Endothelial cell of umbilical vein (primary cell): ENCODE data around the gene NKX6-2. TPM values are rescaled to one million over a fixed set of nuclear protein-coding genes. Genes with fewer than 3 reads are reported as not detected.

ENCODE experiments used
- BruUV-seq: library from RNA; stranded (reverse); fragments of 400-500 nt; replicated peaks from 2 replicates; lab custom pipeline; 2021; lab: Mats Ljungman, UMichigan
- CTCF ChIA-PET: fragments of 300-600, 350-600 bp; sonication (Branson Sonifier 250); formaldehyde crosslinking; loops from one replicate; lab custom pipeline; 2021; ENCODE audit warnings: antibody characterized with exemption, inconsistent platforms; lab: Charles Lee
- POLR2A ChIA-PET: fragments of 300-600, 350-600 bp; sonication (Branson Sonifier 250); formaldehyde crosslinking; loops from one replicate; lab custom pipeline; 2021; ENCODE audit warnings: antibody characterized with exemption, inconsistent platforms; lab: Charles Lee
- DNase-seq: peaks from one replicate; pipeline ENCODE4 v3.0.0-alpha.2; 2011; ENCODE audit warnings: low read depth, low spot score
- FAIRE-seq: peaks from 2 replicates; lab custom pipeline; 2011; peaks lifted over from hg19 to GRCh38; lab: Jason Lieb, UNC
- H2AFZ ChIP-seq: 2 replicates; pipeline ENCODE4 v1.6.0; 2012; ENCODE audit warnings: low read depth, low read length, control low read depth, inconsistent platforms
- H3K27ac ChIP-seq: 2 replicates; pipeline ENCODE4 v1.5.1; 2011; ENCODE audit warnings: low read depth, mild to moderate bottlenecking, control low read depth, low read length, moderate library complexity; ENCODE audit not compliant: insufficient read depth
- H3K27me3 ChIP-seq, 2 experiments: 2 replicates each; pipeline versions ENCODE4 v1.6.0 to v1.6.1; 2011; ENCODE audit warnings: low read length in 2 of 2, mixed read lengths in 1 of 2; ENCODE audit not compliant: control insufficient read depth in 2 of 2, insufficient read depth in 2 of 2
- H3K36me3 ChIP-seq, 2 experiments: 2 replicates in 1 of 2; 3 replicates in 1 of 2; pipeline ENCODE4 v1.5.1; 2011; ENCODE audit warnings: low read length in 2 of 2, mild to moderate bottlenecking in 1 of 2, moderate library complexity in 1 of 2; ENCODE audit not compliant: control insufficient read depth in 2 of 2, insufficient read depth in 2 of 2; ENCODE audit errors: extremely low read depth in 1 of 2
- H3K4me1 ChIP-seq: 3 replicates; pipeline ENCODE4 v1.5.1; 2011; ENCODE audit warnings: mild to moderate bottlenecking, low read length; ENCODE audit not compliant: control insufficient read depth, insufficient read depth; ENCODE audit errors: extremely low read depth
- H3K4me2 ChIP-seq: 2 replicates; pipeline ENCODE4 v1.6.1; 2011; ENCODE audit warnings: low read length, control low read depth, mixed read lengths; ENCODE audit not compliant: insufficient read depth
- H3K4me3 ChIP-seq, 3 experiments: fragments of 200-600 bp in 1 of 3; sonication (generic), shearing (Covaris generic) in 1 of 3; replicated peaks in 1 of 3; 2 replicates each; pipeline ENCODE4 v1.5.1; 2011 to 2016; ENCODE audit warnings: control low read depth in 3 of 3, low read length in 3 of 3, mild to moderate bottlenecking in 2 of 3, inconsistent platforms in 1 of 3, low read depth in 1 of 3, moderate library complexity in 1 of 3; ENCODE audit not compliant: insufficient read depth in 1 of 3
- H3K79me2 ChIP-seq: 2 replicates; pipeline ENCODE4 v1.6.0; 2012; ENCODE audit warnings: low read length, inconsistent platforms; ENCODE audit not compliant: control insufficient read depth, insufficient read depth
- H3K9ac ChIP-seq: replicated peaks from 2 replicates; pipeline ENCODE3; 2011; ENCODE audit warnings: low read length, control low read depth; ENCODE audit not compliant: insufficient read depth; ENCODE audit errors: extremely low read depth
- H3K9me1 ChIP-seq: replicated peaks from 3 replicates; pipeline ENCODE4 v1.6.0; 2011; ENCODE audit warnings: mild to moderate bottlenecking, low read length; ENCODE audit not compliant: control insufficient read depth, insufficient read depth; ENCODE audit errors: extremely low read depth
- H3K9me3 ChIP-seq: replicated peaks from 2 replicates; pipeline ENCODE4 v1.5.1; 2012; ENCODE audit warnings: low read length, inconsistent platforms; ENCODE audit not compliant: control insufficient read depth, insufficient read depth
- H4K20me1 ChIP-seq: replicated peaks from 2 replicates; pipeline ENCODE3; 2011; ENCODE audit warnings: mild to moderate bottlenecking, low read length; ENCODE audit not compliant: control insufficient read depth, insufficient read depth; ENCODE audit errors: extremely low read depth
- CTCF ChIP-seq, 2 donors: IDR thresholded peaks; 1 replicate in 1 of 2; 2 replicates in 1 of 2; pipeline ENCODE4 v1.5.1; 2011; ENCODE audit warnings: low read length in 2 of 2, mild to moderate bottlenecking in 2 of 2, moderate library complexity in 2 of 2, control low read depth in 1 of 2, inconsistent platforms in 1 of 2, low read depth in 1 of 2; ENCODE audit not compliant: insufficient read depth in 1 of 2; ENCODE audit errors: extremely low read depth in 1 of 2
- EZH2 ChIP-seq: IDR thresholded peaks from 2 replicates; pipeline ENCODE4 v1.6.1; 2012; ENCODE audit warnings: borderline replicate concordance, low read depth, mild to moderate bottlenecking, moderate library complexity, low read length, inconsistent platforms; ENCODE audit not compliant: severe bottlenecking
- FOS ChIP-seq: IDR thresholded peaks from 2 replicates; pipeline ENCODE4 v1.6.1; 2011; ENCODE audit warnings: mild to moderate bottlenecking, low read length, moderate library complexity, borderline replicate concordance; ENCODE audit not compliant: insufficient read depth
- GATA2 ChIP-seq: IDR thresholded peaks from 2 replicates; pipeline ENCODE4 v1.7.0; 2011; ENCODE audit warnings: low read depth, mild to moderate bottlenecking, moderate library complexity, mixed read lengths, low read length; ENCODE audit not compliant: insufficient read length, insufficient read depth
- JUN ChIP-seq: IDR thresholded peaks from 2 replicates; pipeline ENCODE4 v1.6.1; 2011; ENCODE audit warnings: borderline replicate concordance, low read depth; ENCODE audit not compliant: insufficient read length, insufficient read depth
- MAX ChIP-seq: IDR thresholded peaks from 2 replicates; pipeline ENCODE4 v1.6.1; 2011; ENCODE audit not compliant: insufficient read depth, insufficient read length
- MYC ChIP-seq: IDR thresholded peaks from one replicate; pipeline ENCODE4 v1.6.1; 2011; ENCODE audit warnings: mild to moderate bottlenecking, low read depth, low read length
- POLR2A ChIP-seq: IDR thresholded peaks from 2 replicates; pipeline ENCODE4 v1.6.1; 2012; ENCODE audit warnings: low read depth, mild to moderate bottlenecking, control low read depth, low read length
- POLR2AphosphoS5 ChIP-seq: IDR thresholded peaks from 2 replicates; pipeline ENCODE4 v1.6.1; 2012; ENCODE audit warnings: low read depth, mild to moderate bottlenecking, control low read depth, low read length, moderate library complexity; ENCODE audit not compliant: insufficient read depth
- dilution Hi-C: fragments of 300-500 bp; cut with MboI; formaldehyde crosslinking; loops from one replicate; pipeline ENCODE4 v1.15.0; 2019; ENCODE audit warnings: low sequenced_read_pairs; ENCODE audit not compliant: extremely low pct_ligation_motif_present
- intact Hi-C: fragments of 100-400 bp; cut with micrococcal nuclease; formaldehyde crosslinking; loops from one replicate; pipeline ENCODE4 v1.10.0; 2022
- polyA plus RNA-seq, 4 experiments: library from polyadenylated mRNA; depleted of rRNA in 3 of 4; stranded (reverse) in 3 of 4; unstranded in 1 of 4; fragments of >200 nt; gene quantifications; 2 replicates each; pipeline versions ENCODE4 v1.2.1 to v1.2.3, GENCODE V29; 2011 to 2012; ENCODE audit warnings: missing spikeins in 1 of 4
- total RNA-seq: library from RNA; stranded (reverse); gene quantifications from 2 replicates; pipeline ENCODE4 v1.2.3, GENCODE V29; 2021

Gene NKX6-2
- total and polyA plus RNA-seq, 2 donors (not counting 3 experiments of a cell fraction or from before 2014, with no cell fraction given), result not detected

- Histone ChIP-seq H3K79me2 (no peaks in the 10 kb centered on the region), H3K9ac (no peak overlapping the region), H3K27ac (no peak overlapping the region), H4K20me1 (no peaks in the 10 kb centered on the region), H3K4me1 (no peaks in the 10 kb centered on the region), H3K4me2 (no peak overlapping the region), H3K9me1 (no peaks in the 10 kb centered on the region), H3K9me3 (no peaks in the 10 kb centered on the region), H2AFZ (no peak overlapping the region), H3K27me3 (no peaks in the 10 kb centered on the region), H3K36me3 (no peaks in the 10 kb centered on the region), H3K4me3 (no peak overlapping the region)
- intact Hi-C loops (no loop called here), dilution Hi-C loops (no loop called here)
- ChIA-PET POLR2A (interaction anchor here (0.6 kb wide), 1 partner anchor 236 kb away, joined by 4 read pairs; no protein-coding TSS in a partner anchor), CTCF (no interaction called here)
- FAIRE-seq, result no peak
- no TSS peak for BruUV-seq
- TF ChIP-seq POLR2A (no peak), POLR2AphosphoS5 (no peak), CTCF (IDR thresholded peaks at IDR 0.05; ENCODE audit: extremely low read depth in 1 of 2, insufficient read depth in 1 of 2, low read depth in 1 of 2, low read length in 2 of 2) (no peak), MYC (no peak), EZH2 (no peak), MAX (no peak), FOS (no peak), GATA2 (no peak), JUN (no peak)
- no peak for DNase-seq
Observed at GRCh38 chr10:132802048-132802447, 16.1 kb upstream of the NKX6-2 start.
